GM19328 (cell line): ENCODE measurements around the gene MEX3D.

Experiments used
- ATAC-seq: cut with Tn5 transposase; IDR thresholded peaks from one replicate; pipeline ENCODE4 v1.9.1; 2021; ENCODE audit warnings: mild to moderate bottlenecking, moderate library complexity; ENCODE audit not compliant: unreplicated experiment

The MEX3D gene

DNA sequence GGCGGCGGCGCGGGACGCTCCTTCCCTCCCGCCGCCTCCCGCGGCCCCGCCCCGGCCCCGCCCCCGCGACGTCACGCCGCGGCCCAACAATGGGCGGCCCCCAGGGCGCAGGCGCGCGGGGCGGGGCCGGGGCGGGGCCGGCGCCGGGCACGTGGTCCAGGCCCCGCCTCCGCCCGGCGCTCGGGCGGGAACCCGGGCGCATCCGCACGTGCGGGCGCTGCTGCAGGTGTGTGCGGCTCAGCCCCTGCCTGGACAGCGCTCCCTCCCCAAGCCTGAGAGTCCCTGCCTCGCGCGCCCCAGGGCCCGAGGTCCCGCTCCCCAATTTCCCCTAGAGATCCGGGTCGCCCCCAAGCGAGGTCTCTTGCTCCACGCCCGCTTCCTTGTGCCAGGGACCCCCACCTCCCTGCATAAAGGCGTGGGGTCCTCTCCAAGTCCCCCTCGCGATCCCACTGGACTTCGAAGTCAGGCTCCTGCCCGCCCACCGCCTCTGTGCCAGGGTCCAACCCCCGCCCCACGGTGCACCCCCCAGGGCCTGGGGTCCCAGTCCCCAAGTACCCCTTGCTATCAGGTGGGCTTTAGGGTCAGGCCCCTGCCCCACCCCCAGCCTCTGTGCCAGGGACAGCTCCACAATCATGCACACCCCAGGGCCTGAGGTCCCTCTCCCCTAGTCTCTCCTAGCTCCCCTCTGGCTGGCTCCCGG lies at the start of gene MEX3D:
MEX3D (minus strand) TSS at position 6 of the 700 bp plus-strand sequence. CDS start 267 bp downstream, outside the sequence.
- peak; percentile 58 for ATAC-seq

- ATAC-seq = no peak
Observed at GRCh38 chr19:1616875-1617274, 48.8 kb upstream of the MEX3D start.

GRCh38 chr19:1616396-1616795 lies 48.3 kb upstream of the MEX3D start:
- no peak for ATAC-seq

DNA sequence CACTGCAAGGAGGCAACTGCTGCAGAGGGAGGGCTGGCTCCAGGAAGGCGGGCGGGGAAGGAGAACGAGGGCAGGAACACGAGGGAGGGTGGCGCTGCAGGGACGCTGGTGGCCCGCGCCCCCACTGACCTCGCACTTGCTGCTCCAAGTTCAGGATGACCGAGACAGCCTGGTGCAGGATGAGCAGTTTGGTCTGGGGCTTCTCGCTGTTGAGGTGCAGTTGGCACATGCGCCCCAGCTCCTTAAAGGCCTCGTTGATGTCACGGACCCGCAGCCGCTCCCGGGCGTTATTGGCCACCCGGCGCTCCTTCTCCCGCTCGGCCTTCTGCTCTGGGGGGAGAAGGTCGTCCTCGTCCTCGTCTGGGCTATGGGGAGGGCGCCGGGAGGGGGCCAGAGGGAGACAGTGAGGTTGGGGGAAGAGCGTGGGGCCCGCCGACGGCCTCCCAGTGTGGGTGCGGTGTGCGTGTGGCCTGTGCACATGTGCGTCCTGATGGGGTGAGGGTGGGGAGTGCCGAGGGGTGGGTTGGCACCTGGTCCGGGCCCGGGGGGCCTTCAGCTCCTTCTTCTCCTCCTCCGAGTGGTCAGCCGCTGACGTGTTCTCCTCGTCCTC lies 47.1 kb upstream of the MEX3D start:
- ATAC-seq = no peak

DNA sequence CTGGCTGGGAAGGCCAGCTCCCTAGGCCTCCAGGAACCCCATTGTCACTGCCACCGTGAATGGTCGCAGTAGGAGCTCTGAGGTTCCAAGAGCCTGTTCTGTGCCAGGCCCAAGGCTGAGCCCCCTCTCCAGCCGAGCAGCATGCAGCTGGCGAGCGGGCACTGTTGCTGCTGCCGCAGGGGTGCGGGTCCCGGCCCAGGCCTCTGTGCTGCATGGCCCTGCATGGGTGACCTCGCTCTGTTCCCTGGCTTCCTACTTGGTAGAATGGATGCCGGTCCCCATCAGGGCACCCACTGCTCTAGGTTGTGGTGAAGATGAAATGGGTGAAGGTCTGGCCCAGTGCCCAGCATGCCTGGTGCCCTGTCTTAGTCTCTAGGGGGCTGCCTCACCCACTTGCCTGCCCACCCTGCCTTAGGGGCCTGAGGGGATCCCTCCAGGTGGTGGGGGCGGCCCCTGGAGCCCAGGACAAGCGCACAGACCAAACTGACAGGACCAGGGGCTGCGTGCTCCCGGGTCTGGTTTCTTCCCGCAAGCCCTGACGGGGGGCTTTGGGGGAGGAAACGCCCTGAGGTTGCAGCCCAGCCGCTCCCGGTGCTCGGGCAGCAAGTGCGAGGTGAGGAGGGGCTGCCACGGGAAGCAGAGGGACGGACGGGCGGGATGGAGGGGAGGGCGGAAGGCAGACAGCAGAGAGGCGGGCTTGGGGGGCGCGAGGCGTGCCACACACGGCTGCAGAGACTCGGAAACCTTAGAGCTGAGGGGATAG lies 45.9 kb upstream of the MEX3D start:
- ATAC-seq = no peak

- ATAC-seq = no peak
Observed at GRCh38 chr19:1613146-1613545, 45.0 kb upstream of the MEX3D start.

GRCh38 chr19:1612114-1613086 lies 44.3 kb upstream of the MEX3D start:
- ATAC-seq = no peak

DNA sequence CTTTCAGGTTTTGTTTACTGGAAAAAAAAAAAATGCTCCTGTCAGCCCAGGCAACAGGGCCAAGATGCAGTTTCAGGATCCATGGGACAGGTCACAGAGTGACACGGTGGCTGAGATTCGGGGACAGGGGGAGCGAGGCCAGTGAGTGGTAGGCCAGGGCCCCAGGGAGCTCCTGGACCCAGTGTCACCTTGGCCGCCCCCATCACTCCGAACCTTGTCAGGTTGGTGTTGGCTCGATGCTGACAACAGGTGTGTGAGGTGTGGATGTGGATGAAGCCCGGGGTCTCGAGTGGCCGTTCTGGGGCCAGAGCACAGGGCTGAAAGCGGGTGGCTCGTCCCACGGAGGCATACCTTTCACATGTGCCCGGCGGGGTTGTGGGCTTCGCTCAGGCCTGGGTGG lies 43.2 kb upstream of the MEX3D start:
- no peak for ATAC-seq

- no peak for ATAC-seq
Observed at GRCh38 chr19:1610579-1610978, 42.5 kb upstream of the MEX3D start.

- no peak for ATAC-seq
Observed at GRCh38 chr19:1609680-1610474, 41.8 kb upstream of the MEX3D start.

GRCh38 chr19:1609103-1609396 lies 40.9 kb upstream of the MEX3D start:
- ATAC-seq = no peak

DNA sequence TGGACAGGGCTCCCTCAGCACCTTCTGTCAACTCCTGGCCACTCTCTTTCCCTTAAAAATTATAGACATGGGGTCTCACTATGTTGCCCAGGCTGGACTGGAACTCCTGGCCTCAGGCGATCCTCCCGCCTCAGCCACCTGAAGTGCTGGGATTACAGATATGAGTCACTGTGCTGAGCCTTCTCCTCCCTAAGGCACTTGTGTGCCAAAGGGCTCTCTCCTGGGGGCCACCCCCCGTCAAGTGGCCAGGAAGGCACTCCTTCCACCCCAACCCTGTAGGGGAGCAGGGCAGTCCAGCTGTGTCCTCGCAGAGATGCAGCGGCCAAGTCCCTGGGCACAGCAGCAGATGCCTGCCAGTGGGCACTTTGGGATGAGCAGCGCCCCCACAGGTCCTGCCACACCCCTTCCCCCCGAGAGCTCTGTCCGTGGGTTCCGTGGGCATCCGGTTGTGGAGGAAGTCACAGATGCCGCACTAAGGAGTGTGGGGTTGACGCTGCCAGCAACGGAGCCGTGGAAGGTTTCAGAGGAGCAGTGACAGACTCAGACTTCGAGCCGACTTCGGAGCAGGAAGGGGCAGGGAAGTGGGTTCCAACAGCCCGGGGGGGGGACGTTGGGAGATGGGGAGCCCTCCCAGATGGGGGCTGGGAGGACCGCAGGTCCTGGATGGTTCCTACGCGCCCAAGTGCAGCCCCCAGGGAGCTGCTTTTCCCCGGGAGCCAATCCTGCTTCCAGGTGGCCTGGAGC lies 40.4 kb upstream of the MEX3D start:
- no peak for ATAC-seq

GRCh38 chr19:1606138-1606651 lies 38.1 kb upstream of the MEX3D start:
- ATAC-seq = no peak

GRCh38 chr19:1605236-1606137 lies 37.4 kb upstream of the MEX3D start, which contains the start of gene UQCR11:
UQCR11 (minus strand) TSS chr19:1605462; CDS start chr19:1605409, 53 bp downstream.
- ATAC-seq = peak; percentile 71

DNA sequence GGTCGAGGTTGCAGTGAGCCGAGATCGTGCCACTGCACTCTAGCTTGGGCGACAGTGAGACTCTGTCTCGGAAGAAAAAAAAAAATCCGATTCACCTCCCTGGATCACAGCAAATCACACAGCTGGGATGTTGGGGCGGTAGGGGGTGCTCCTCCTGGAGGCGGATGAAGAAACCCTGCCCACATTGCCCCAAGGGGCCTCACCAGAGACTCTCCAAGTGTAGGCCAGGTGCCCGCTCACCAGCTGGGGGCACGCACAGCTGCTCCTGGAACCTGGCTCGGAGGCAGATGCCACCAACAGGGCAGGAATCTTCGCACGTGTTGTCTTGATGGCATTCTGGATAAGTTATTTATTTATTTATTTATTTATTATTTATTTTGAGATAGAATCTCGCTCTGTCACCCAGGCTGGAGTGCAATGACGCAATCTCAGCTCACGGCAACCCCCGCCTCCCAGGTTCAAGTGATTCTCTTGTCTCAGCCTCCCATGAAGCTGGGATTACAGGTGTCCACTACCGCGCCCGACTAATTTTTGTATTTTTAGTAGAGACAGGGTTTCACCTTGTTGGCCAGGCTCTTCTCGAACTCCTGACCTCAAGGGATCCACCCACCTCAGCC lies 34.1 kb upstream of the MEX3D start:
- ATAC-seq = no peak

- no peak for ATAC-seq
Observed at GRCh38 chr19:1601613-1602064, 33.5 kb upstream of the MEX3D start.

- no peak for ATAC-seq
Observed at GRCh38 chr19:1599460-1599846, 31.3 kb upstream of the MEX3D start.
